Mucosa of descending colon (tissue), 3 donors: ENCODE data around the gene CKAP2L. TPM values are rescaled to one million over a fixed set of nuclear protein-coding genes. Genes with fewer than 3 reads are reported as not detected.

Source experiments
- ATAC-seq: fragments of 200-7000 bp; cut with Tn5 transposase; one replicate; pipeline ENCODE4 v1.9.1; 2020; ENCODE audit warnings: mild to moderate bottlenecking, moderate library complexity
- DNase-seq, 3 donors: peaks; one replicate each; pipeline ENCODE4 v3.0.0-alpha.2; 2020
- H3K36me3 ChIP-seq: fragments of 200-600 bp; one replicate; pipeline ENCODE4 v1.8.0; 2021; ENCODE audit warnings: low read depth, mild to moderate bottlenecking
- H3K4me1 ChIP-seq: fragments of 200-600 bp; one replicate; pipeline ENCODE4 v1.8.0; 2021; ENCODE audit warnings: low read depth, mild to moderate bottlenecking
- H3K4me3 ChIP-seq: fragments of 200-600 bp; one replicate; pipeline ENCODE4 v1.8.0; 2021; ENCODE audit warnings: mild to moderate bottlenecking
- H3K9me3 ChIP-seq: fragments of 200-600 bp; one replicate; pipeline ENCODE4 v1.8.0; 2021; ENCODE audit warnings: mild to moderate bottlenecking
- intact Hi-C, 2 donors: fragments of 100-400 bp; cut with DNase I in 1 of 2; cut with micrococcal nuclease in 1 of 2; formaldehyde crosslinking; loops; one replicate each; pipeline versions ENCODE4 v1.11.0 to v1.11.1; 2022; cut with DNase I, micrococcal nuclease
- total RNA-seq, 3 donors: library from RNA; stranded (reverse); fragmentation: NEBNext Ultra II Directional in 2 of 3; extraction: Animal tissue kit (Norgen Biotek cat#: 25700) in 2 of 3; gene quantifications; one replicate each; pipeline versions ENCODE4 v1.2.1 to v1.2.4, GENCODE V29; 2021 to 2023
- TF ChIP-seq, protein P1 (sequence below): fragments of 200-600 bp; IDR thresholded peaks from one replicate; pipeline ENCODE4 v1.8.0; 2022; ENCODE audit warnings: antibody characterized with exemption, mild to moderate bottlenecking
- donor health status: DM: no; HTN: no; CAD: no; lungs with moderate emphysema.
- donor health status: DM: no; HTN: no; CAD: no.
- donor health status: DM: no; HTN: yes; CAD: no.

CKAP2L gene
- total RNA-seq, 3 donors from 2014 or later = 1.2 to 9.5 (median 2.8) TPM

GRCh38 chr2:112790305-112790704 lies 25.9 kb upstream of the CKAP2L start:
- DNase-seq = no peak
- intact Hi-C loops = no loop called here
- ATAC-seq = no peak
- TF ChIP-seq, protein P1, sequence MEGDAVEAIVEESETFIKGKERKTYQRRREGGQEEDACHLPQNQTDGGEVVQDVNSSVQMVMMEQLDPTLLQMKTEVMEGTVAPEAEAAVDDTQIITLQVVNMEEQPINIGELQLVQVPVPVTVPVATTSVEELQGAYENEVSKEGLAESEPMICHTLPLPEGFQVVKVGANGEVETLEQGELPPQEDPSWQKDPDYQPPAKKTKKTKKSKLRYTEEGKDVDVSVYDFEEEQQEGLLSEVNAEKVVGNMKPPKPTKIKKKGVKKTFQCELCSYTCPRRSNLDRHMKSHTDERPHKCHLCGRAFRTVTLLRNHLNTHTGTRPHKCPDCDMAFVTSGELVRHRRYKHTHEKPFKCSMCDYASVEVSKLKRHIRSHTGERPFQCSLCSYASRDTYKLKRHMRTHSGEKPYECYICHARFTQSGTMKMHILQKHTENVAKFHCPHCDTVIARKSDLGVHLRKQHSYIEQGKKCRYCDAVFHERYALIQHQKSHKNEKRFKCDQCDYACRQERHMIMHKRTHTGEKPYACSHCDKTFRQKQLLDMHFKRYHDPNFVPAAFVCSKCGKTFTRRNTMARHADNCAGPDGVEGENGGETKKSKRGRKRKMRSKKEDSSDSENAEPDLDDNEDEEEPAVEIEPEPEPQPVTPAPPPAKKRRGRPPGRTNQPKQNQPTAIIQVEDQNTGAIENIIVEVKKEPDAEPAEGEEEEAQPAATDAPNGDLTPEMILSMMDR = no peak
- no peaks in the 10 kb centered on the region for H3K4me1 ChIP-seq
- H3K36me3 ChIP-seq = no peaks in the 10 kb centered on the region
- H3K9me3 ChIP-seq = no peaks in the 10 kb centered on the region
- H3K4me3 ChIP-seq = no peak overlapping the region

DNA sequence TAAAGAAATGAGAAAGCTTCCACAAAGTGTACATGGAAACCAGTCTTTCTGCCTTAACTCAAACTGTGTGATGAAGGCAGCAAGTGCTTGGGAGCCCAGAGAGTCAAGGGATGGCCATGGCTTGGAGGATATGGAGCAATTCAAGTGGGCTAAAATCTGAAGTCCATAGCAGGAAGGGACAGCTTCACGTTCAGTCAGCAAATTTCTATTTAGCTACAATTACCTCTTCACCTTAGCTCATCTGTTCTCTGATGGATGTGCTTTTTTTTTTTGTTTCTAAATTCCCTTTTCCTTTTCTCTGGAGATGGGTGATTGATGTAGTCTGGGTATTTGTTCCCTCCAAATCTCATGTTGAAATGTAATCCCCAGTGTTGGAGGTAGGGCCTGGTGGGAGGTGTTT lies 24.8 kb upstream of the CKAP2L start:
- TF ChIP-seq, protein P1 = no peak
- Histone ChIP-seq H3K36me3 (no peaks in the 10 kb centered on the region), H3K4me3 (no peak overlapping the region), H3K4me1 (no peaks in the 10 kb centered on the region), H3K9me3 (no peaks in the 10 kb centered on the region)
- intact Hi-C loops = no loop called here
- ATAC-seq (no peak), DNase-seq (no peak)

DNA sequence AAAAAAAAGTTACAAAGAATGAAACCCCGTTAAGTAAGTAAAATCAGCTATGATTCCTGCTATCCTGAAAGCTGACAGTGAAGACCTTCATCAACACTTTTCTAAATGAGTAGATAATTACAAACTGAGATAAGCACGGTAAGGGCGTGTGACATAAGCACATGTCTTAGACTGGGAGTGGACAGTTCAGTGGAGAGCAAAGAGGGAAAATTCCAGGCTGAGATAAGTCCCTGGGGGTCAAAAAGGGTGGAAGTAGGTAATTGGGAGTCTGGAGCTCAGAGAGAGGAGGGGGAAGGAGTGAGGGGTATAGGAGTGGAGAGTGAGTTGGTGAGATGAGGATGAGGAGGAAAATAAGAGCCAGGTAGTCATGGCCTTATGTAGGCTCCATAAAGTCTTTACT lies 24.2 kb upstream of the CKAP2L start:
- DNase-seq (no peak), ATAC-seq (no peak)
- no peak overlapping the region for H3K4me3 ChIP-seq
- H3K9me3 ChIP-seq = no peaks in the 10 kb centered on the region
- TF ChIP-seq, protein P1 = no peak
- H3K36me3 ChIP-seq = no peaks in the 10 kb centered on the region
- H3K4me1 ChIP-seq = no peaks in the 10 kb centered on the region
- intact Hi-C loops = no loop called here

DNA sequence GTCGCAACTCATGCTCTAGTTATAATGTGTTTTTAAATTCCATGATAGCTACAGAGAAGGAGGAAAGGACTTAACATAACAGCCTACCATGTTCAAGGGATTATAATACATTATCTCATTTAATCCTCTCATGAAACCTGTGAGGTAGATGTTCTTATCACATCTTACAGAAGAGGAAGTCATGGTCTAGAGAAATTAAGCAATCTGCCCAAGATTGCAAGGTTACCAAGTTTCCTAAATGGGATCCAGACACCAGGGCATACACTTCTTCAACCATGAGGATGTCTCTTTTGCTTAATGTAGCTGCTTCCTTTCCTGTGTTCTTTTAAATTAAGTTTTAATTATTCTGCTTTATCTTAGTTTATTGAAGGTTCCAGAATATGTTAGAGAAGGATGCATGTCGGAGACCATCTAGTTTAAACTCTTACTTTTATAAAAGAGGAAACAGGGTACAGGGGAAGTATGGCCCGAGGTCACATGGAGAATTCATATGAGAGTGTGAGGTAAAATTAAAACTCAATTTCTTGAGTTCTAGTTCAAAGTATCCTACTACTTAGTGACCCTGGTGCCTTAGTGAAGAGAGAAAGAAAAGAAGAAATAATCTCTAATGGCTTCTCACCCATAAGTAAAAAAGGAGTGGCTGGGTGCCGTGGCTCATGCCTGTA lies 23.5 kb upstream of the CKAP2L start:
- DNase-seq (no peak), ATAC-seq (no peak)
- intact Hi-C loops = no loop called here
- Histone ChIP-seq H3K4me1 (no peaks in the 10 kb centered on the region), H3K9me3 (no peaks in the 10 kb centered on the region), H3K4me3 (no peak overlapping the region), H3K36me3 (no peaks in the 10 kb centered on the region)
- TF ChIP-seq, protein P1 = no peak

DNA sequence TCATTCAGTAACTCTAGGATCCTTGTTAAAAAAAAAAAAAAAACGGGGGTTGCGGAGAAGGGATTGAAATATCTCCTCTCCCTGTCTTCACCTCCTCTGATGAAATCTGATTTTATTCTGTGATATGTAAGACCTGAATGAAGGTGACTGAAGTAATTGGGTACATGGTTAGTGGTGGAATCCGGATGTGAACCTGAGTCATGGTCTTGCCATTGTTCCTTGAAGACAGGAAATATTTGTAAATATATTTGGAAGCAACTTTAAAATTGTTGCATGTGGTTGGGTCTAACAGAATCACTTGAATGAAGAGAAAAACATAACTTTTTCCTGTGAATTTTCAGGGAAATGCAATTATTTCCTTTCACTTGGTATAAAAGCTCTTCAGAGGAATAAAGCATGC lies 22.9 kb upstream of the CKAP2L start:
- H3K4me3 ChIP-seq = no peak overlapping the region
- H3K9me3 ChIP-seq = no peaks in the 10 kb centered on the region
- TF ChIP-seq, protein P1 = no peak
- H3K36me3 ChIP-seq = no peaks in the 10 kb centered on the region
- no peak for ATAC-seq
- DNase-seq = no peak
- intact Hi-C loops = no loop called here
- no peaks in the 10 kb centered on the region for H3K4me1 ChIP-seq
